ENCODE data around the gene TIAM1. TPM values are rescaled to one million over a fixed set of nuclear protein-coding genes. Genes with fewer than 3 reads are reported as not detected.

Gene TIAM1
- total RNA-seq, 2 experiments from 2014 or later = 15.0 to 25.1 TPM

DNA sequence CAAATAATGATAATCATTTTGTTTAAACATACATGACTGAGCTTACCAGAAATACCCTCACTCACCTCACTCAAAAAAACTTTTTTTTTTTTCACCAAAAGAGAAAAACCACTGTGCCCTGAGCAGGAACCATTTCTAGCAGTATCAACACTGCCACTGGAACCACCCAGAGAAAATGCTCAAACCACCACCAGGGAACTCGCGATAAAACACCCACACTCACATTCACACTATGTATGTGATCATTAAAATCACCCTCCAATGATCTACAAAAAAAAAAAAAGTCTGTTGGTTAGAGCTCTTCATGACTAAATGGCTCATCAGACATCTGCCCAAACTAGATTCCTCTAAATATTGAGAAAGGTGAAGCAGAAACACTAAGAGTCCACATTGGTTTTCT is 11.5 kb downstream of the TIAM1 start:
- Histone ChIP-seq H3K36me3 (ENCODE audit: insufficient read depth, low read length) (no peaks in the 10 kb centered on the region), H2AFZ (ENCODE audit: low read length) (no peak overlapping the region), H3K79me2 (ENCODE audit: insufficient read depth, low read depth, low read length) (no peaks in the 10 kb centered on the region), H3K27ac (ENCODE audit: low read depth, low read length, poor library complexity, severe bottlenecking) (no peak overlapping the region), H4K20me1 (ENCODE audit: insufficient read depth, low read length) (no peaks in the 10 kb centered on the region), H3K9me3 (ENCODE audit: low read length) (no peaks in the 10 kb centered on the region), H3K4me3 (ENCODE audit: low read depth, low read length, poor library complexity, severe bottlenecking) (no peak overlapping the region), H3K4me2 (ENCODE audit: low read length) (no peak overlapping the region), H3K4me1 (ENCODE audit: insufficient read depth, low read length, poor library complexity, severe bottlenecking) (no peaks in the 10 kb centered on the region), H3K9me2 (ENCODE audit: insufficient read depth, low read length) (no peaks in the 10 kb centered on the region)
- DNase-seq (ENCODE audit: low spot score) = no peak
- POLR2A ChIA-PET = interaction anchor here (0.7 to 1.0 kb wide), 3 partner anchors 17 to 227 kb away, joined by 3 to 5 read pairs (median 4); no protein-coding TSS in a partner anchor
- BruUV-seq (replicated peaks) = no TSS peak
- intact Hi-C loops (cut with micrococcal nuclease; ENCODE audit: unreplicated experiment) = no loop called here
- TF ChIP-seq EZH2phosphoT487 (IDR thresholded peaks at IDR 0.05; ENCODE audit: borderline replicate concordance, low read depth, low read length) (no peak), CTCF (conservative IDR thresholded peaks at IDR 0.05; ENCODE audit: low read length) (no peak)
- CTCF ChIA-PET (ENCODE audit: unreplicated experiment) = no interaction called here

DNA sequence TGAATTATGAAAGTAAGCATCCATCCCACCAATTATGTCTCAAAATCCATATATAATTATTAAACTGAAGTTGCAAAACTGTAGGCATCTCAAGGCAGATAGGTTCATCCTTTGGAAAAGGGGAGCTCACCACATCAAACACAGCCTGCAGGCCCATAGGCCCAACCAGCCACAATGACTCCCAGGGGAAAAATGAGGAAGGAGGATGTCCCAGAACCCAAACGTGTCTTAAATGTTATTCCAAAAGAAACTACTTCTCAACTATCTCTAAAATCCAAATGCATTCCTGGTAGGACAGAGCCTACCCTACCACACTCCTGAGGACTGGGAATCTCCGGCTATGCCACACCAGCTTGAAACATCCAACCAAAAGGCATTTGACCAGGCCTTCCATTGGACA is 12.8 kb downstream of the TIAM1 start:
- BruUV-seq (replicated peaks) = no TSS peak
- H3K79me2 ChIP-seq (ENCODE audit: insufficient read depth, low read depth, low read length) = no peaks in the 10 kb centered on the region
- TF ChIP-seq EZH2phosphoT487 (IDR thresholded peaks at IDR 0.05; ENCODE audit: borderline replicate concordance, low read depth, low read length) (no peak), CTCF (conservative IDR thresholded peaks at IDR 0.05; ENCODE audit: low read length) (no peak)
- no peaks in the 10 kb centered on the region for H3K36me3 ChIP-seq (ENCODE audit: insufficient read depth, low read length)
- no peak overlapping the region for H3K4me3 ChIP-seq (ENCODE audit: low read depth, low read length, poor library complexity, severe bottlenecking)
- no peak overlapping the region for H2AFZ ChIP-seq (ENCODE audit: low read length)
- H3K4me1 ChIP-seq (ENCODE audit: insufficient read depth, low read length, poor library complexity, severe bottlenecking) = peaks cover 12% of the 10 kb centered on the region
- no peak for DNase-seq (ENCODE audit: low spot score)
- no peaks in the 10 kb centered on the region for H4K20me1 ChIP-seq (ENCODE audit: insufficient read depth, low read length)
- no peak overlapping the region for H3K27ac ChIP-seq (ENCODE audit: low read depth, low read length, poor library complexity, severe bottlenecking)
- H3K9me2 ChIP-seq (ENCODE audit: insufficient read depth, low read length) = no peaks in the 10 kb centered on the region
- ChIA-PET POLR2A (no interaction called here), CTCF (ENCODE audit: unreplicated experiment) (no interaction called here)
- intact Hi-C loops (cut with micrococcal nuclease; ENCODE audit: unreplicated experiment) = no loop called here
- no peak overlapping the region for H3K4me2 ChIP-seq (ENCODE audit: low read length)
- no peaks in the 10 kb centered on the region for H3K9me3 ChIP-seq (ENCODE audit: low read length)

DNA sequence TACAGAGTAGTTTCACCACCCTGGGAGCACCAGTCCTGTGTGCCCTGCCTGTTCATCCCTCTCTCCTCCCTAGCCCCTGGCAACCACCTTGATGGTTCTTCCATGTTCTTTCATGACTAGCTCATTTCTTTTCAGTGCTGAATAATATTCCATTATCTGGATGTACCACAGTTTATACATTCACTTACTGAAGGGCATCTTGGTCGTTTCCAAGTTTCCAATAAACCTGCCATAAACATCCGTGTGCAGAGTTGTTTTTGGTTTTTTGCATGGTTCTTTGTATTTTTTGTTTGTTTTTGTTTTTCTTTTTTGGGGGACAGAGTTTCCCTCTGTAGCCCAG is 13.9 kb downstream of the TIAM1 start:
- ChIA-PET CTCF (ENCODE audit: unreplicated experiment) (no interaction called here), POLR2A (interaction anchor here (0.6 kb wide), 1 partner anchor 50 kb away, joined by 3 read pairs; no protein-coding TSS in a partner anchor)
- H3K4me2 ChIP-seq (ENCODE audit: low read length) = no peak overlapping the region

More for the DNA sequence above, 13.9 kb downstream of the TIAM1 start:
- intact Hi-C loops (cut with micrococcal nuclease; ENCODE audit: unreplicated experiment) = no loop called here
- H3K27ac ChIP-seq (ENCODE audit: low read depth, low read length, poor library complexity, severe bottlenecking) = no peak overlapping the region
- H4K20me1 ChIP-seq (ENCODE audit: insufficient read depth, low read length) = no peaks in the 10 kb centered on the region
- H3K4me1 ChIP-seq (ENCODE audit: insufficient read depth, low read length, poor library complexity, severe bottlenecking) = peaks cover 15% of the 10 kb centered on the region
- no peaks in the 10 kb centered on the region for H3K9me3 ChIP-seq (ENCODE audit: low read length)
- TF ChIP-seq CTCF (conservative IDR thresholded peaks at IDR 0.05; ENCODE audit: low read length) (no peak), EZH2phosphoT487 (IDR thresholded peaks at IDR 0.05; ENCODE audit: borderline replicate concordance, low read depth, low read length) (no peak)
- BruUV-seq (replicated peaks) = no TSS peak
- no peak for DNase-seq (ENCODE audit: low spot score)
- no peaks in the 10 kb centered on the region for H3K79me2 ChIP-seq (ENCODE audit: insufficient read depth, low read depth, low read length)
- H3K36me3 ChIP-seq (ENCODE audit: insufficient read depth, low read length) = no peaks in the 10 kb centered on the region
- no peaks in the 10 kb centered on the region for H3K9me2 ChIP-seq (ENCODE audit: insufficient read depth, low read length)
- no peak overlapping the region for H2AFZ ChIP-seq (ENCODE audit: low read length)
- H3K4me3 ChIP-seq (ENCODE audit: low read depth, low read length, poor library complexity, severe bottlenecking) = no peak overlapping the region
